Stimulated activated CD8-positive, alpha-beta memory T cell treated with anti-CD3 and anti-CD28 coated beads, Interleukin-4, amount 100 ng/mL, for 1 hour (primary cell): ENCODE data around the gene EFCAB12.
"Not testable (repeated sequence)": the region's sequence is repeated elsewhere in the genome, so short reads cannot be mapped to it uniquely, and the experiment has no call there.

ENCODE experiments used
- DNase-seq, 2 donors: peaks; one replicate each; pipeline ENCODE4 v3.0.0-alpha.2; 2020; ENCODE audit warnings: low read depth in 2 of 2, low spot score in 1 of 2

Gene EFCAB12

DNA sequence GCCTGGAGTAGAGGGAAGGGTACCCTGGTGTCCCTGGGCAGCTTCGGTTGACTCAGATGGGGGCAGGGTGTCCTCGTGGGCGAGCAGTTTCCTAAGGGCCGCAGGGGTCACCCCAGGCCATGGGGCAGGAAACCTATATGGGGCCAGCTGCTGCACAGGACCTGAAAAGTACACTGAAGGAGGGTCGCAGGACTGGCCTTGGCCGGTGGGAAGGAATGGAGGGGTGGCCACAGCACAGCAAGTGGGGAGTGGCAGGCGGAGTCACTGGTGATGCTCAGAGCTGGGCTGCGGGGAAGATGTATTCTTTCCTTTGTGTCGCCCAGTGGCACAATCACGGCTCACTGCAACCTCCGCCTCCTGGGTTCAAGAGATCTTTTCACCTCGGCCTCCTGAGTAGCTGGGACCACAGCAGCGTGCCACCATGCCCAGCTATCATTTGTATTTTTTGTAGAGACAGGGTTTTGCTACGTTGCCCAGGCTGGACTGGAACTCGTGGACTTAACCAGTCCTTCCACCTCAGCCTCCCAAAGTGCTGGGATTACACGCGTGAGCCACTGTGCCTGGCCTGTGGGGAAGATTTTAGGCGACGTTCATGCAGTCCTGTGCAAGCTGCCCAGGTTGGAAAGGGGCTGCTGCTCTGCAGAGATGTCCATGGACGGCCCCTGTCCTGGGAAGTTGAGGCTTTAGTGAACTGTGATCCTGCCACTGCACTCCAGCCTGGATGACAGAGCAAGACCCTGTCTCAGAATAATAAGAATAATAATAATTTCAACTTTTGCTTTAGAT lies 57.2 kb downstream of the EFCAB12 start:
- DNase-seq, result no peak

DNA sequence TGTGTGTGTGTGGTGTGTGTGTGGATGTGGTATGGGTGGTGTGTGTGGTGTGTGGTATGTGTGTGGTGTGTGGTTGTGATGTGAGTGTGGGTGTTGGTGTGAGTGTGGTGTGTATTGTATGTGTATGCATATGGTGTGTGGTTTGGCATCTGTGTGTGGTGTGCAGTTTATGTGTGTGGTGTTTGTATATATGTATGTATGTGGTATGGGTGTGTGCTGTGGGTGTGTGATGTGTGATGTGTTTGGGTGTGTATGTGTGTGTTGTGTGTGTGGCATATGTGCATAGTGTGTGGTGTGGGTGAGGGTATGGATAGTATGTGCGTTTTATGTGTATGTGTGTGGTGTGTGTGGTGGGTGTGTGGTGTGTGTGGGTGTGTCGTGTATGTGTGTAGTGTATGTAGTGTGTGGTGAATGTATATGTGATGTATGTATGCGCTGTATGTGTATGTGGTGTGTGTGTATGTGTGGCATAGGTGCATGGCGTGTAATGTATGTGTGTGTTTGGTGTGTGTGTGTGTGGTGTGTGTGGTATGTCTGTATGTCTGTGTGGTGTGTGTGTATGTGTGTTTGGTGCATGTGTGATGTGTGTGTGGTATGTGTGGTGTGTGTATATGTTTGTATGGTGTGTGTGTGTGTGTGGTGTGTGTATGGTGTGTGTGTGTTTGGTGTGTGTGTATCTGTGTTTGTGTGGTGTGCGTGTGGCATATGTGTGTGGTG lies 58.0 kb downstream of the EFCAB12 start:
- no peak for DNase-seq

DNA sequence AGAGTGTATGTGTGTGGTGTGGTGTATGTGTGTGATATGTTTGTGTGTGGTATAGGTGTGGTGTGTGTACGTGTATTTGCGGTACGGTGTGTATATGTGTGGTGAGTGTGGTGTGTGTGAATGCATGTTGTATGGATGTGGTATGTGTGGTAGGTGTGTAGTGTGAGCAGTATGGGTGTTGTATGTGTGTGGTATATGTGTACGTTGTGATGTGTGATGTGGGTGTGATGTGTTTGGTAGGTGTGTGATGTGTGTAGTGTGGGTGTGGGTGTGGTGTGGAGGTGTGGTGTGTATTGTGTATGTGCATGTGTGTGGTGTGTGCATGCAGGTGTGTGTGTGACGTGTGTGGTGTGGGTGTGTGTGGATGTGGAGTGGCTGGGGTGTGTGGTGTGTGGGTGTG lies 58.7 kb downstream of the EFCAB12 start:
- DNase-seq, result no peak

GRCh38 chr3:129367821-129368220 lies 60.6 kb downstream of the EFCAB12 start:
- DNase-seq, result no peak

DNA sequence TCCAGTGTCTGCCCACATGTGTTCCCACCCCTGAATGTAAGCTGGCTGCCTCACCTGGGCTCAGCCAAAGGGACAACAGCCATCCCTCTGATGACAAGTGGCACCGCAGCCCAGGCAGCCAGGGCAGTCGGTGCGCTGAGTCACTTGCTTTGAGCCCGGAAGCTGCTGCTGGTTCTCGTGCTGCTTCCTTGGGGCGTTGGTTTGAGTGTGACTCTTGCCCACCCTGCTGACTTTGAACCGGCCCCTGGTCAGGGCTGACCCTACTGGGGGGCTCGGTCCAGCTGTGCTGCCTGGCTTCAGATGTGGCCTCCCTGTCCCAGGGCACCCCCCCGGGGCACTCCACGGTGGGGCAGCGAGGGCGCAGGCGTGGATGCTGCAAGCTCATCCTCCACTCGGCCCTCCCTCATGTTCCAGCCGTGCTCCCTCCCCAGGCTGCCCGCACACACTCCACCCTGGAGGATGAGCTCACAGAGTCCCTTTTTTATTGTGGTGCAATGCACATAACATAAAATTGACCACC lies 62.1 kb downstream of the EFCAB12 start:
- no peak for DNase-seq

GRCh38 chr3:129365296-129366136 lies 62.9 kb downstream of the EFCAB12 start:
- DNase-seq, result no peak

GRCh38 chr3:129364811-129365210 lies 63.6 kb downstream of the EFCAB12 start:
- DNase-seq, result not testable (repeated sequence)

- DNase-seq, result not testable (repeated sequence)
Measured at GRCh38 chr3:129363356-129363755, 65.1 kb downstream of the EFCAB12 start.

DNA sequence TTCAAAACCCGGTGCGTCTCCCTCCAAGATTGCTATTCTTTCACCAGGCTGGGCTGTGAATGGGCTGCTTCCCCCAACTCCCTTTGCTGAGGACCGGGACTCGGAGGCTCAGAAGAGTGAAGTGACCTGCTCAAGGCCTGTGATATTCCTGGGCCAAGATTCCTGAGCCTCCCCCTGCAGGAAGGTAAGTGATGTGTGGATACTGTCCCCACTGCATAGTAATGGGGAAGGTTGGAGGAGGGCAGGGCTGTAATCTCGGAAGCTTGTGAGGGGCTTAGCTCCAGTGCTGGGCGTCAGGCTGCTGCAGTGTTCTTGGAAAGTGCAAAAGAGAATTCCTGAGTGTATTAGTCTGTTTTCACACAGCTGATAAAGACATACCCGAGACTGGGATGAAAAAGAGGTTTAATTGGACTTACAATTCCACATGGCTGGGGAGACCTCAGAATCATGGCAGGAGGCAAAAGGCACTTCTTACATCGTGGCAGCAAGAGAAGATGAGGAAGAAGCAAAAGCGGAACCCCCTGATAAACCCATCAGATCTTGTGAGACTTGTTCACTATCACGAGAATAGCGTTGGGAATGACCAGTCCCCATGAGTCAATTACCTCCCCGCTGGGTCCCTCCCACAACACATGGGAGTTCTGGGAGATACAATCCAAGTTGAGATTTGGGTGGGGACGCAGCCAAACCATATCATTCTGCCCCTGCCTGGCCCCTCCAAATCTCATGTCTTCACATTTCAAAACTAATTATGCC lies 67.6 kb downstream of the EFCAB12 start:
- no peak for DNase-seq

GRCh38 chr3:129360171-129360611 lies 68.2 kb downstream of the EFCAB12 start:
- DNase-seq, result no peak

DNA sequence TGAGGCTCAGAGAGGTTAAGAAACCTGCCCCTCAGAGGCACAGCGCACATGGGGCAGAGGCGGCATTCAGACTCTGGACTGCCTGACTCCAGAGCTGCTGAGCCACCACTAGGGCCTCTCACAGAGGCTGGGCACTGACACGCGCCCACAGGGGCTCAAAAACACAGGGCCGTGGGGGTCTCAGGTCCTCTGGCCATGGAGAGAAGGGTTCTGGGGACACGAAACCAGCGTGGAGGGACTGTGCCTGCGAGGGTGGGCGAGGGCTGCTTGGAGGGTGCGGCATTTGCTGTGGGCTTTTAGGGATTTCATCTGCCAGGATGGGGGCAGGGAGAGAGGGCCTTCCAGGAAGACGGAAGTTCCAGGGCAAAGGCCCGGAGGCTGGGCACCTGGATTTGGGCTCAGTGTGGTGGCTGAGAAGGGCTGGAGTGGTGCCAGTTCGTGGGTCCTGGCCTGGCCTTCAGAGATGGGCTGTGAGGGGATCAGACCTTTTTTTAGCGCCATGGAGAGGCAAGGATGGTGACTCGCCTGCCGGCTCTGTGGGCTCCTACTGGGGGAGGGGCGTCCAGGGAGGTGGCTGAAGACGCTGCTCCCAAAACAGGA lies 69.6 kb downstream of the EFCAB12 start:
- DNase-seq, result no peak

DNA sequence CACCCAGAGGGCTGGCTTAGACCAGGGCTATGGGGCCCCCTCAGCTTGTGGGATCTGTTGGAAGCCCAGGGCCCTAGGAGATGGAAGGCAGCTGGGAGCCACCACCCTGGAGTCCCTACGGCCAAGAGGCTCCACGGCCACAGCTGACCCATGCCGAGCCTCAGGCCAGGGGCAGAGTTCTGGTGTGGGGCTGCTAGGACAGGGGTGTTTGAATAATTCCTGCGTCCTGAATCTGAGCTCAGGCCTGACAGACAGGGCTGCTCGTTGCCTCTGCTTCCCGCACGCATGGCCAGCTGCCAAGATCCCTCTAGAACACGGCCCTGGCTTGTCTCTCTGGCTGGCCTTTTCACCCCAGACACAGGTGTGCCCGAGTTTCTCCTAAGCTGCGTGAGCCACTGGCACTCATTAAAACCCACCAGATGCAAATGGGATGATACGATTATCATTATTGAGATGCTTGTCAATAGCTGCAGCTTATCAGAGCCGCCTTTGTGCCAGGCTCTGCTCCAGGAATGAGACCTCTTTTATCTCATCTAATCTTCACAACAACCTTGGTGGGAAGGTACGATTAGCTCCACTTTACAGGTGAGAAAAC lies 70.2 kb downstream of the EFCAB12 start:
- DNase-seq, result no peak

DNA sequence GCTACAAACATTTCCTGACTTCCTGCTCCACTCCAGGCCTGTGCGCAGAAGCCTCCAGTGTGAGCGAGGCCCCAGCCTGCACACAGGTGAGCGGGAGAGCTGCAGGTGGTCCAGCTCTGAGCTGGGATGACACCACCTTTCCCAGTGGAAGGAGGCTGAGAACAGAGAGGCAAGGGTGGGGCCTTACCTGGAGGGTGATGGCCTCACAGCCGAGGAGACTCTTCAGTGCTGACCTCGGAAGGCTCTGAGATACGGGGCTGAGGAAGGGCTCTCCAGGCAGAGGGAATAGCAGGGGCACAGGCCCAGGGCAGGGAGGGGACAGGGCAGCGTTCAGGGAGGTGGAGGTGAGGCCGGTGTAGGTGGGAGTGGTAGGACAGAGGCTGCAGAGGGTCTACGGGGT lies 70.8 kb downstream of the EFCAB12 start:
- no peak for DNase-seq

DNA sequence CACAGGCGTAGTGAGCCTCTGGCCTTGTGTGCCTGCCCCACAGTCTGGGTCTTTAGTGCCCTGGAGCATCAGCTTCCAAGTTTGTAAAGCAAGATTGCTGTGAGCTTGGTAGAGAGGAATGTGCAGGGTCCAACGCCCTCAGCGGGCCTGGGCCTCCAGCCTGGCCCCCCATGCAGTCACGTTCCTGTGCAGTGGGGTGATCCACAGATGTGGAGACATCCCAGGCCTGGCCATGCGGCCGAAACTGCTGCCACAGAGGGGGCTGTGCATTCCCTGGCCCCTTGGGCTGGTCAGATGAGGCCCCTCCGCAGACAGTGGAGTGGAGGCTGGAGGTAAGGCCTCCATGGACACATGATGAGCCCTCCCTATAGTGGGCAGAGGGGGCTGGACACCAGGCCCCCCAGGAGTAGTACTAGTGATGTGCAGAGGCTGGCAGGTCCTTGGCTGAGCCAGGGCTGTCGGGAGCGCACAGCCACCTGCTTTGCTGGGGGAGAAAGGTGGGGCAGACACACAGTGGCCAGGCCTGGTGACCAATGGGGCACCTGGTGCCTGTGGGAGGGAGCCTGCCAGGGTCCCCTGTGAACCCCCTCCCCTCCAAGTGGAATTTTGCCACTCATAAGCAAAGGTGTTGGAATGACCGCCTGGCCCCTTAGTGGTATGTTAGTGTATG lies 71.5 kb downstream of the EFCAB12 start:
- DNase-seq, result no peak

DNA sequence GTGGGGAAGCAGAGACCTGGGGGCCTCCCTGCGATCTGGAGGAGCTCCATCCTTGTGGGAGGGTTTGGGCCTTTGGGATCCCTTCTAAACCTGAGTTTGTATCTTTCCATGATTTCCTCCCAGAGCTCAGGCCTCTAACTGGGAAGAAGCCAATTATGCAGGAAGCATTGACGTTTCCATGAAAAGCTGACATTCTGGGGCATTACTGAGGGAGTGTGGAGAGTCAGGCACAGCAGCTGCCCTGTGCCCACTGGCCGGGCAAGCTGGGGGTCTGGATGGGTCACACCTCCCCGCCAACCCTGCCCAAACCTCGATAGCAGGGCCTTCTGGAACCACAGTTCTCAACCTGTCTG lies 74.9 kb downstream of the EFCAB12 start:
- no peak for DNase-seq

DNA sequence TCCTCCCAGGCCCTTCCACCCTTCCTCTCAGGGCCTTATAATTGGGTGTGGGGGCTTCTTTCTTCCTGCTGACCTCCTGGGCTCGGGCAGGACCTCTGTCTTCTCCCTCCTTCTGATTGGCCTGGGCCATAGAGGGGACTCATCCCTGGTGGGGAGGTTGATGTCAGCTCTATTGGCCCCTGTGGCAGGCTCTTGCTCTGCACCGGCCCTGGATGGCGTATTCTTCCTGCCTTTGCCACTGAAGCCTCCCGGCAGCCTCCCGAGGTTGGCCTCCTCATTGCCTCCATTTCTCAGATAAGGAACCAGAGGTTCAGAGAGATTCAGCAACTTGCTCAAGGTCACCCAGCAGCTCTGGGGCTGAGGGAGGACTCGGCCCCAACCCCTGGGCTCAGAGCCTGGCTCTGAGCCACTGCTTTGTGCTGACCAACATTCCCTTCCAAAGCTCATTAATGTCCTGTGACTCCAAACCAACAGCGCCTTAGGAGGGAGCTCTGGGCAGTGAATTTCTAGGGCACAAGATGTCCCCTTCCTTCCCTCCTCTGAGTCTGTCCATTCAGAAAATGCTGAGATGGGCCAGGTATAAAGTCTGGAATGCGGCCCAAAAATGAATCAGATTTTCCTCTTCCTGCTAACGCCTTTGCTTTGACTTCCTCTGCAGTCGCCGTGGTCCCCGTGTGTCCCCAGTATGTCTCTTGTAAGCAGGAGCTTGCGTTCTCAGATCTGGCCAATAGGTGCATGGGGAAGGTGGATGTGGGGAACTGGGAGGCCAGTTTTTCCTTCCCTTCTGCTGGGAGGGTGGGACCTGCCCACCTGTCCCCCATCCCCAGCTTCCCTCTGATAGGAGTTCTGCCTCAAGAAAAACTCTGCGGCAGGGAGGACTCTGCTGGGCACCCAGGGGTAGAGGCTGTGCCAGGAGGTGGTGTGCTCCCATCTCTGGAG lies 75.5 kb downstream of the EFCAB12 start:
- DNase-seq, result no peak

GRCh38 chr3:129352045-129352444 lies 76.4 kb downstream of the EFCAB12 start:
- DNase-seq, result no peak
